IPS-18a (cell line): ENCODE data around the gene PNPLA3.

Source experiments
- H3K27ac ChIP-seq: one replicate; pipeline ENCODE4 v1.5.1; 2013; ENCODE audit warnings: low read length
- H3K27me3 ChIP-seq: one replicate; pipeline ENCODE4 v1.6.1; 2013; ENCODE audit warnings: mild to moderate bottlenecking, low read length; ENCODE audit not compliant: control insufficient read depth, insufficient read depth
- H3K36me3 ChIP-seq: one replicate; pipeline ENCODE4 v1.6.1; 2013; ENCODE audit warnings: low read depth, low read length; ENCODE audit not compliant: control insufficient read depth
- H3K4me1 ChIP-seq: one replicate; pipeline ENCODE4 v1.6.1; 2013; ENCODE audit warnings: low read depth, low read length; ENCODE audit not compliant: control insufficient read depth
- H3K4me3 ChIP-seq: one replicate; pipeline ENCODE4 v1.5.1; 2013; ENCODE audit warnings: low read length
- H3K9ac ChIP-seq: one replicate; pipeline ENCODE4 v1.6.1; 2013; ENCODE audit warnings: mild to moderate bottlenecking, low read length, moderate library complexity
- H3K9me3 ChIP-seq: one replicate; pipeline ENCODE4 v1.6.1; 2013; ENCODE audit warnings: low read depth, low read length; ENCODE audit not compliant: control insufficient read depth

PNPLA3 gene

DNA sequence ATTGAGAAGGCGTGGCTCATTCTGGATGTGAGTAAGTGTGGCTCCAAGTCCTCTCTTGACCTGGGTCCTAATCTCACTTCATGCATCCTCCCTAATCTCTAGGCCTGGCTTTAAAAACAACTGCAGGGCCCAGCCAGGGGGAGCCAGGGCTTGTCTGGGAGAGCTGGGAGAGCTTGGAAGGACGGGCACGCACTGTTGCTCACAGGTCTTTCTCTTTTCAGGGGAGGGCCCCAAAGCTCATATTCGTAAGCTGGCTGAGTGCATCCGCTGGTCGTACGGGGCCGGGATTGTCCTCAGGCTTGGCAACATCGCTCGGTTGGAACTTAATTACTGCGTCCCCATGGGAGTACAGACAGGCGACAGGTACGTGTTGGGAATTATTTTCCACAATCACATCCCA is 66.4 kb downstream of the PNPLA3 start:
- peaks cover 59% of the 10 kb centered on the region for H3K36me3 ChIP-seq
- no peak overlapping the region for H3K4me3 ChIP-seq
- H3K9ac ChIP-seq, result no peak overlapping the region
- no peaks in the 10 kb centered on the region for H3K4me1 ChIP-seq
- no peaks in the 10 kb centered on the region for H3K9me3 ChIP-seq
- H3K27me3 ChIP-seq, result no peaks in the 10 kb centered on the region
- H3K27ac ChIP-seq, result no peak overlapping the region

DNA sequence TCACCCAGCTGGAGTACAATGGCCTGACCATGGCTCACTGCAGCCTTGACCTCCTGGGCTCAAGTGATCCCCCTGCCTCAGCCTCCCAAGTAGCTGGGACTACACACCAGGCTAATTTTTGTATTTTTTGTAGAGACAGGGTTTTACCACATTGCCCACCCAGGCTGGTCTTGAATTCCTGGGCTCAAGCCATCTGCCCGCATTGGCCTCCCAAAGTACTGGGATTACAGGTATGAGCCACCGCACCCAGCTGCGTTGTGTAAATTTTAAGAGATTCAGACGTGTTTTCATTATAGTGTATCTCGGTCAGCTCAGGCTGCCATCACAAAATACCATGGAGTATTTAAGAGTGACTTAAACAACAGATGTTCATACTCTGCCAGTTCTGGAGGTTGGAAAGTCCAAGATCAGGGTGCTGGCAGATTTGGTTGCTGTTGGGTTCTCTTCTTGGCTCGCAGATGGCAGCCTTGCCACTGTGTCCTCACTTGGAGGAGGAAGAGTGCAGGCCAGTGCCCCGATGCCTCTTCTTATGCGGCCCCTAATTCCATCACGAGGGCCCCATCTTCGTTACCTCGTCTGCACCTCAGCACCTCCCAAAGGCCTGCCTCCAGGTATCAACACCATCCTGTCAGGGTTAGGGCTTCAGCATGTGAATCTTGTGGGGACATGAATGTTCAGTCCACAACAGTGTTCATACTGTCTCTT is 67.9 kb downstream of the PNPLA3 start:
- Histone ChIP-seq H3K27ac (no peak overlapping the region), H3K36me3 (peaks cover 56% of the 10 kb centered on the region), H3K27me3 (no peaks in the 10 kb centered on the region), H3K9ac (no peak overlapping the region), H3K4me1 (no peaks in the 10 kb centered on the region), H3K4me3 (no peak overlapping the region), H3K9me3 (no peaks in the 10 kb centered on the region)

DNA sequence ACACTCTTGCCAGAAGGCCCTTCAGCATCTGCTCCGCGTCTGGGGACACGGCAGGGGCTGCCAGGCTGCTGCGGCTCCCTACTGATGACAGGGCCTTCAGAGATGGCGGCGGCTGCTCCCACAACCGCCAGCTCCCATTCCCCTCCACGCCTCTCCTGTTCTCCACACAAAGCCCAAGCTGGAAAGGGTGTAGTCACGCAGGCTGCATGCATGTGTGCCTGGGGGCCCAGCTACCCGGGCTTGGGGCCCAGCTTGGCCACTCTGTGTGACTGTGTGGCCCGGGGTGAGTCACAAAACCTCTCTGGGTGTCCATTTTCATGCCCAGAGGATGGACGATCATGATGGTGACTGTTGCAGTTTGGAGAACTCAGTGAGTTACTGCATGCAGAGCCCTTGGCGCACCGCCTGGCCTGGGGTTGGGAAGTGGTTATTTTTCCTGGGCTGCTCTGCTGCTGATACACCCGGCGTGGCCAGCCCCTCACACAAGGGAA is 68.8 kb downstream of the PNPLA3 start:
- H3K4me3 ChIP-seq, result no peak overlapping the region
- H3K27ac ChIP-seq, result no peak overlapping the region
- no peaks in the 10 kb centered on the region for H3K9me3 ChIP-seq
- H3K36me3 ChIP-seq, result peaks cover 52% of the 10 kb centered on the region
- peaks cover 3% of the 10 kb centered on the region for H3K4me1 ChIP-seq
- no peak overlapping the region for H3K9ac ChIP-seq
- H3K27me3 ChIP-seq, result no peaks in the 10 kb centered on the region

DNA sequence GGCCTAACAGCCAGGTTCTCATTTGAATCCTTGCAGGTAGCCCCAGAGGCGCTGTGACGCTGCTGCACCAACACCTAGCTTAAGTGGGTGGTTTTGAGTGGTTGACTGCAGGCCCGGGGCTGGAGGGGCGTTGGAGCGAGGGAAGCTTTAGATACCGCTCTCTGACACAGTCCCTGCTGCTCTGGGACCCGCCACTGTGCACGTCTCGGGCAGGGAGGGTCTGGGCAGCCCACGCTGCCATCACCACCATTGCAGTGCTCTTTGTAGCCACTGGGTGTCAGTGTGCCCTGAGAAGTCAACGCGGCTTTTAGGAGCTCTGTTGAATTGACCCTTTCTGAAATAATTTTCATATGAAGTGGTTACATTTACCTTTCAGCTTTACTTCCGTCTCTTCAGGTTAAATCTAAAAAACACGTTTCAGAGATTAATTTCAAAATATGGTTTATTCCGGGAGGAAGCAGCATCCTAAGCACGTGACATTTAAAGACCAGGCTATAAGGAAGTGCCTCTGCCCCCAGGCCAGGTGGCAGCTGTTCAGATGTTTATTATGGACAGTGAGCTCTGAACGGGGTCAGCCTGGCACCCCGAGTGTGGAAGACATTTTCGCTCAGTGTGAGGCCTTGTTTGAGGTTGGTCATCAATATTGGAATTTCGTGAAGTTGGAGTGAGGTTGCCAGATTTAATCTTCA is 69.6 kb downstream of the PNPLA3 start:
- no peak overlapping the region for H3K9ac ChIP-seq
- H3K27me3 ChIP-seq, result no peaks in the 10 kb centered on the region
- no peak overlapping the region for H3K27ac ChIP-seq
- H3K9me3 ChIP-seq, result no peaks in the 10 kb centered on the region
- peaks cover 3% of the 10 kb centered on the region for H3K4me1 ChIP-seq
- H3K4me3 ChIP-seq, result no peak overlapping the region
- H3K36me3 ChIP-seq, result peaks cover 48% of the 10 kb centered on the region

DNA sequence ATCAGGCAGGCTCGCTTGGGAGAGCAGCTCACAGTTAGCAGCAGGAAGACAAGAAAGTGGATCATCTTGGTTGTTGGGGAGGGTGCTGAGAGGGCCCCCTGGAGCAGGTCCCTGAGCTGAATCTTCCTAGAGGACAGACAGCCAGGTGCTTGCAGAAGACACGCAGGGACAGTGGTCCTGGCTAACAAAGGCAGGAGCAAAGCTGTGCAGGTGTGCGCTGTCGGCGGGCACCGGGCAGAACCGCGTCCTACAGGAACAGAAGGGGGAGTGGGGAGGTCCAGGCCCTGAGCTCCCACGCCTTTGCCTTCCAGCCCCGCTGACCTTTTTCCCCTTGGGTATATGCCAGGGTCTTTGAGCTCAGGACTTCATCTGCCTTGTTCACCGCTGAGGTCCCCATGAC is 70.4 kb downstream of the PNPLA3 start:
- H3K4me1 ChIP-seq, result peaks cover 3% of the 10 kb centered on the region
- H3K9me3 ChIP-seq, result no peaks in the 10 kb centered on the region
- H3K27ac ChIP-seq, result no peak overlapping the region
- H3K36me3 ChIP-seq, result peaks cover 40% of the 10 kb centered on the region
- H3K27me3 ChIP-seq, result no peaks in the 10 kb centered on the region
- no peak overlapping the region for H3K9ac ChIP-seq
- H3K4me3 ChIP-seq, result no peak overlapping the region

DNA sequence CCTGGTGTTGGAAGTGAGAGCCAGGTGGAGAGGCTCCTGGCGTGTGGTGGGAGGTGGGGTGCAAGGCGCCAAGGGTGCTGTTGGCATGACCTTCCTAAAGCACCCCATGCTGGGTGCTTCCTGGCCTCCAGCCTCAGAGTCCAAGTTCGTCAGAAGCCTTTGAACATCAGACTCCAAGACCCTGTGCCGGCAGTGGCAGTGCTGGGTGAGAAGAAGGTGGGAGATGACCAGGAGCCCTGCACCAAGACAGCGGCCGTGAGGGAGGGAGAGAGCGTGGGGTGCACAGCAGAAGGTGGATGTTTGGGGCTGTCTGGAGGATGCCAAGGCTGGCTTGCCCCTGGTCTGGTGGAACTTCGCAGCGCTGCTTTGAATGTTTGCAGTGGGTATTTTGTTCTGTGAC is 70.8 kb downstream of the PNPLA3 start:
- Histone ChIP-seq H3K27ac (no peak overlapping the region), H3K4me3 (no peak overlapping the region), H3K4me1 (peaks cover 3% of the 10 kb centered on the region), H3K36me3 (peaks cover 40% of the 10 kb centered on the region), H3K9me3 (no peaks in the 10 kb centered on the region), H3K9ac (no peak overlapping the region), H3K27me3 (no peaks in the 10 kb centered on the region)

DNA sequence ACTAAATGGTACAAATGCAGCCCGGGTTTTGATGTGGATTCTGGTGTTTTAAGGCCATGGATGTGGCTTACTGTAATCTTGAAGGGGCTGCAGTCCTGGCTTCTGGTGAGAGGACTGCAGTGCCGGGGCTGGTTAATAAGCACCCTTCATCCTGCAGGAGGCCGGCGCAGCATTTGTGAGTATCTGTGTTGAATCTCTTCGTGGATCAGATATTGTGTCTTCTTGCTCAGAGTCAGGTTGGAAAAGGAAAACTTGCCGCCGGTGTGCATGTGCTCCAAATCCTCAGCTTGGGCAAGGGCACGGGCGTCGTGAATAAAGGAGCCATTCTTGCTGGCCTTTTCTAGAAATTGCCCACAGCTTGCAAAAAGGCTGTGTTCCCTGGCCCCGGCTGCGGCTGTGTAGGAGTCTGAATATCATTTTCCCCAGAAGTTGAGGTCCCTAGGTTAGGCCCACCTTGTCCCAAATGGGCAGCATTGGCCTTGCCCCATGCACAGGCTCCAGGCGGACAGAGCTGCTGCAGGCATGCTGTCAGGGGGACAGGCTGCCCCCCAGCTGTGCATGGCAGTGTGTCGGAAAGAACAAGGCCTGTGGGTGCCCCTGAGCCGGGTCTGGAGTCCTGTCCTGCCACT is 71.6 kb downstream of the PNPLA3 start:
- Histone ChIP-seq H3K4me3 (no peak overlapping the region), H3K27me3 (no peaks in the 10 kb centered on the region), H3K36me3 (peaks cover 35% of the 10 kb centered on the region), H3K4me1 (peaks cover 3% of the 10 kb centered on the region), H3K9ac (no peak overlapping the region), H3K27ac (no peak overlapping the region), H3K9me3 (no peaks in the 10 kb centered on the region)

DNA sequence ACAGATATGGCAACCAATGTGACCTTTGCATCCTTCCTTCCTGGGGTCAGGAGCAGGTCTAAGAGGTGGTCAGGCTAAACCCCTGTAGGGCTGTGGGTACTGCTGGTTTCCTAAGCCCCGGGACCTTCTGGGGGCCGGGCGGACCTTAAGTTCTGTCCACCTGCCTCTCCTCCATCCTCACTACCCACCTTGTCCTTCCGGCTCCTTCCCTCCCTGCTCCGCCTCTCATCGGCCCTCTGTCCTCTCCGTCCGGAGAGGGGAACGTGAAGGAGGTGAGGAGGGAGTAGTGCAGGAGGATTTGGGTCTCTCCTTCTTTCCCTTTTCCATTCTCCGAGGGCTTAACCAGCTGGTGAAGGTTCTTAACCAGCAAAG is 72.2 kb downstream of the PNPLA3 start:
- H3K36me3 ChIP-seq, result peaks cover 29% of the 10 kb centered on the region
- H3K4me1 ChIP-seq, result peaks cover 3% of the 10 kb centered on the region
- no peaks in the 10 kb centered on the region for H3K27me3 ChIP-seq
- no peak overlapping the region for H3K4me3 ChIP-seq
- H3K27ac ChIP-seq, result no peak overlapping the region
- H3K9ac ChIP-seq, result no peak overlapping the region
- no peaks in the 10 kb centered on the region for H3K9me3 ChIP-seq

DNA sequence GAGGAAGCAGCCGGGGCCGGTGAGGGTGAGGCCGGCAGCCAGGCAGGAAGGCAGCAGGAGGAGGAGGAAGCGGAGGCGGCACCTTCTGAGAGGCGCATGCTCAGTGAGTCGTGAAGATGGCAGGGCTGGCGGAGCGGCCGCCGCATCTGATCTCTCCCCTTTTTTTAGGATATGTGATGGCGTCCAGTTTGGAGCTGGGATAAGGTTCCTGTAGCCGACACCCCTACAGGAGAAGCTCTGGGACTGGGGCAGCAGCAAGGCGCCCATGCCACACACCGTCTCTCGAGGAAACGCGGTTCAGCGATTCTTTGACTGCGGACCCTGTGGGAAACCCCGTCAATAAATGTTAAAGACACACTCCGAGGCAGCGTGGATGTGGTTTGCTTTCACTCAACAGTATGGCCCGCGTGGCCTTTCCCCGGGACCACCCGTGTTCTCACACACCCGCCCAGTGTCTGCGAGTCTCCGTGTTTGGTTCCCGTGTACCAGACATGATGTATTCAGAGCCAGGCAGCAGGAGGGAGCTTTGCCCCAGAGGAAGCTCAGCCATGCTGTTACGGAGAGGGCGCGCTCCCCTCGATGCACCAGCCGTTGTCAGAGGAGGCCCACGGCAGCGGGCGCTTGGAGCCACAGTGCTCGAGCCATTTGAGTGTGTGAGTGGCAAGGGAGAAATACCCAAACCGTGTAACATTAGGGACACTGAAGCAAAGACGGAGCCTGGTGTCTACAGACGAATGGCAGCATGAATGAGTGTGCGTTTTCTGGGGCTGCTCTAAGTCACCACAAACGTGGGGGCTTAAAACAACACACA is 72.8 kb downstream of the PNPLA3 start:
- no peaks in the 10 kb centered on the region for H3K27me3 ChIP-seq
- H3K9ac ChIP-seq, result no peak overlapping the region
- no peak overlapping the region for H3K27ac ChIP-seq
- H3K9me3 ChIP-seq, result no peaks in the 10 kb centered on the region
- peaks cover 3% of the 10 kb centered on the region for H3K4me1 ChIP-seq
- no peak overlapping the region for H3K4me3 ChIP-seq
- H3K36me3 ChIP-seq, result peaks cover 26% of the 10 kb centered on the region

DNA sequence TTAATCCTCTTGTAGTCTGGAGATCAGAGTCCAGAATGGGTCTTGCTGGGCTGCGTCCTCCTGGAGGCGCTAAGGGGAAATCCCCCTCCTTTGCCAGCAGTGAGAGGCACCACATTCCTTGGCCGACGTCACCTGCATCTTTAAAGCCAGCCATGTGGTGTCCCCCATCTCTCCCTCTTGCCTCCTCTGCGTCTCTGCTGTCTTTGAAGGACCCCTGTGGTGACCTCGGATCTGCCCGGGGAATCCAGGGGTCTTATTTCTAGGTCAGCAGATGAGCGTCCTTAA is 73.3 kb downstream of the PNPLA3 start:
- no peaks in the 10 kb centered on the region for H3K9me3 ChIP-seq
- H3K36me3 ChIP-seq, result peaks cover 21% of the 10 kb centered on the region
- no peak overlapping the region for H3K4me3 ChIP-seq
- H3K9ac ChIP-seq, result no peak overlapping the region
- H3K4me1 ChIP-seq, result peaks cover 3% of the 10 kb centered on the region
- H3K27ac ChIP-seq, result no peak overlapping the region
- H3K27me3 ChIP-seq, result no peaks in the 10 kb centered on the region
